Measurements from ENCODE around the gene KIF6. TPM values are rescaled to one million over a fixed set of nuclear protein-coding genes. Genes with fewer than 3 reads are reported as not detected.

The KIF6 gene
- total RNA-seq, 4 donors from 2014 or later: 0.26 to 1.8 (median 1.6) TPM; not detected in 1

- Histone ChIP-seq H3K4me1 (no peaks in the 10 kb centered on the region), H3K9me3 (no peaks in the 10 kb centered on the region), H3K4me3 (no peak overlapping the region), H3K36me3 (no peaks in the 10 kb centered on the region), H3K27me3 (no peaks in the 10 kb centered on the region), H3K27ac (no peak overlapping the region)
- intact Hi-C loops (cut with DNase I; ENCODE audit: low total_unique reads): no loop called here
- no peak for DNase-seq
- TF ChIP-seq CTCF (IDR thresholded peaks at IDR 0.05) (no peak), POLR2A (IDR thresholded peaks at IDR 0.05) (no peak)
Measured at GRCh38 chr6:39343396-39343870, 381.8 kb downstream of the KIF6 start.

GRCh38 chr6:39342692-39343395 lies 382.4 kb downstream of the KIF6 start:
- H3K4me3 ChIP-seq: no peak overlapping the region
- H3K36me3 ChIP-seq: no peaks in the 10 kb centered on the region
- intact Hi-C loops (cut with DNase I; ENCODE audit: low total_unique reads): no loop called here
- H3K27me3 ChIP-seq: no peaks in the 10 kb centered on the region
- no peak for TF ChIP-seq CTCF (IDR thresholded peaks at IDR 0.05)
- TF ChIP-seq POLR2A (IDR thresholded peaks at IDR 0.05): no peak
- H3K27ac ChIP-seq: no peak overlapping the region
- DNase-seq: no peak
- H3K9me3 ChIP-seq: no peaks in the 10 kb centered on the region
- H3K4me1 ChIP-seq: no peaks in the 10 kb centered on the region

GRCh38 chr6:39341937-39342336 lies 383.3 kb downstream of the KIF6 start:
- no peaks in the 10 kb centered on the region for H3K27me3 ChIP-seq
- DNase-seq: no peak
- no peak overlapping the region for H3K27ac ChIP-seq
- H3K4me1 ChIP-seq: no peaks in the 10 kb centered on the region
- H3K9me3 ChIP-seq: no peaks in the 10 kb centered on the region
- intact Hi-C loops (cut with DNase I; ENCODE audit: low total_unique reads): no loop called here
- H3K4me3 ChIP-seq: no peak overlapping the region
- TF ChIP-seq POLR2A (IDR thresholded peaks at IDR 0.05) (no peak), CTCF (IDR thresholded peaks at IDR 0.05) (no peak)
- H3K36me3 ChIP-seq: no peaks in the 10 kb centered on the region

- intact Hi-C loops (cut with DNase I; ENCODE audit: low total_unique reads): no loop called here
- H3K27ac ChIP-seq: no peak overlapping the region
- no peak for TF ChIP-seq POLR2A (IDR thresholded peaks at IDR 0.05)
- no peak for TF ChIP-seq CTCF (IDR thresholded peaks at IDR 0.05)
- no peaks in the 10 kb centered on the region for H3K36me3 ChIP-seq
- H3K4me3 ChIP-seq: no peak overlapping the region
- H3K4me1 ChIP-seq: no peaks in the 10 kb centered on the region
- H3K9me3 ChIP-seq: no peaks in the 10 kb centered on the region
- no peaks in the 10 kb centered on the region for H3K27me3 ChIP-seq
- no peak for DNase-seq
Measured at GRCh38 chr6:39341352-39341751, 383.9 kb downstream of the KIF6 start.

- Histone ChIP-seq H3K9me3 (no peaks in the 10 kb centered on the region), H3K4me3 (no peak overlapping the region), H3K27ac (no peak overlapping the region), H3K4me1 (no peaks in the 10 kb centered on the region), H3K27me3 (no peaks in the 10 kb centered on the region), H3K36me3 (no peaks in the 10 kb centered on the region)
- intact Hi-C loops (cut with DNase I; ENCODE audit: low total_unique reads): no loop called here
- no peak for DNase-seq
- TF ChIP-seq POLR2A (IDR thresholded peaks at IDR 0.05) (no peak), CTCF (IDR thresholded peaks at IDR 0.05) (no peak)
Measured at GRCh38 chr6:39339868-39340550, 385.2 kb downstream of the KIF6 start.

All from uterus (tissue), 4 donors.